Measurements from ENCODE around the gene SLC34A2.

Gene SLC34A2

DNA sequence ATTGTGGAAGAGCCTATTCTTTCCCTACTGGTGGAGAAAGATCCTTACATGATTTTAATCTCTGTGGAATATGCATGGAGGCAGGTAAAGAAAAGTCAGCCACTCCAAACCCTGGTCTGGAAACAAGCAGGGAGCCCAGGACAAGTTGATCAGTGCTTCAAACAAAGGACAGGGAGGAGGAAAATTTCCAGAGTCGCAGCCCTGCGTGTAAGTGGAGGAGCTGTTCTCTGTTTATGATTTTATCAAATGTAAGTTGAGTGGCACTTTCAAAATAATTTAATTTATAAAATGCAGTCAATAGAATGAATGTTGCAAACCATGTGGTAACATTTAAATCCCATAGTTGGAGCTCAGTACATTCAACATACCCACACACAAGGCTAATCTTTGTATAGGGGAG, 57.0 kb downstream of the SLC34A2 start:
- Histone ChIP-seq H3K27ac (ENCODE audit: low read depth, low read length) (no peak overlapping the region), H3F3A (ENCODE audit: insufficient read depth) (no peaks in the 10 kb centered on the region), H3K9me2 (replicated peaks; ENCODE audit: insufficient read depth, low read length) (no peaks in the 10 kb centered on the region), H2AFZ (ENCODE audit: low read depth, low read length, severe bottlenecking) (no peak overlapping the region), H3K79me2 (ENCODE audit: insufficient read depth, low read length) (no peaks in the 10 kb centered on the region), H3K9me3 (ENCODE audit: insufficient read depth, low read length) (no peaks in the 10 kb centered on the region), H3K9ac (ENCODE audit: low read length) (no peak overlapping the region), H3K27me3 (ENCODE audit: low read length) (no peaks in the 10 kb centered on the region), H4K20me1 (ENCODE audit: low read depth, low read length) (no peaks in the 10 kb centered on the region), H3K36me3 (ENCODE audit: low read length) (no peaks in the 10 kb centered on the region), H3K4me2 (ENCODE audit: low read depth, low read length, poor library complexity, severe bottlenecking) (no peak overlapping the region), H3K4me3 (ENCODE audit: insufficient read depth, low read length, poor library complexity, severe bottlenecking) (no peak overlapping the region)
- no peak for TF ChIP-seq EZH2phosphoT487 (conservative IDR thresholded peaks at IDR 0.05; ENCODE audit: low read length)
- no peak for TF ChIP-seq CTCF (IDR thresholded peaks at IDR 0.05; ENCODE audit: insufficient read depth, low read length, poor library complexity, severe bottlenecking)

DNA sequence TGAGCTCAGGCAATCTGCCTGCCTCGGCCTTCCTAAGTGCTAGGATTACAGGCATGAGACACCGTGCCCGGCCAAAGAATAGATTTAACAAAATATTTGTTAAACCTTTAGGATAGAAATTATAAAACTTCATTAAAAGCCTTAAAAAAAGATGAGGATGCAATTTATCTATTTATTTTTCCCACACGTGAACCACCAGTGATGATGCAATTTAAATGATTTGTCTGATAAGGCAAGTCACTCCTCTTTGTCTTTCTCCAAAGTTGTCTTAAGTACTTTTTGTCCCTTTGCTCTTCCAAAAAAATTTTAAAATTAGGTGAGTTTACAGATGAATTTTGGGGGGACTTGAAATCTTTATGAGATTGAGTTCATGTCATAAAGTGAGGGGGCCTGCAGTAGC, 58.2 kb downstream of the SLC34A2 start:
- no peak overlapping the region for H2AFZ ChIP-seq (ENCODE audit: low read depth, low read length, severe bottlenecking)
- H3K4me3 ChIP-seq (ENCODE audit: insufficient read depth, low read length, poor library complexity, severe bottlenecking), result no peak overlapping the region
- H3K27me3 ChIP-seq (ENCODE audit: low read length), result no peaks in the 10 kb centered on the region
- no peaks in the 10 kb centered on the region for H3K9me2 ChIP-seq (replicated peaks; ENCODE audit: insufficient read depth, low read length)
- H3K79me2 ChIP-seq (ENCODE audit: insufficient read depth, low read length), result no peaks in the 10 kb centered on the region
- no peak for TF ChIP-seq CTCF (IDR thresholded peaks at IDR 0.05; ENCODE audit: insufficient read depth, low read length, poor library complexity, severe bottlenecking)
- TF ChIP-seq EZH2phosphoT487 (conservative IDR thresholded peaks at IDR 0.05; ENCODE audit: low read length), result no peak
- H3K36me3 ChIP-seq (ENCODE audit: low read length), result no peaks in the 10 kb centered on the region
- no peak overlapping the region for H3K4me2 ChIP-seq (ENCODE audit: low read depth, low read length, poor library complexity, severe bottlenecking)
- no peak overlapping the region for H3K9ac ChIP-seq (ENCODE audit: low read length)
- H4K20me1 ChIP-seq (ENCODE audit: low read depth, low read length), result no peaks in the 10 kb centered on the region
- H3K27ac ChIP-seq (ENCODE audit: low read depth, low read length), result no peak overlapping the region
- no peaks in the 10 kb centered on the region for H3K9me3 ChIP-seq (ENCODE audit: insufficient read depth, low read length)
- H3F3A ChIP-seq (ENCODE audit: insufficient read depth), result no peaks in the 10 kb centered on the region

DNA sequence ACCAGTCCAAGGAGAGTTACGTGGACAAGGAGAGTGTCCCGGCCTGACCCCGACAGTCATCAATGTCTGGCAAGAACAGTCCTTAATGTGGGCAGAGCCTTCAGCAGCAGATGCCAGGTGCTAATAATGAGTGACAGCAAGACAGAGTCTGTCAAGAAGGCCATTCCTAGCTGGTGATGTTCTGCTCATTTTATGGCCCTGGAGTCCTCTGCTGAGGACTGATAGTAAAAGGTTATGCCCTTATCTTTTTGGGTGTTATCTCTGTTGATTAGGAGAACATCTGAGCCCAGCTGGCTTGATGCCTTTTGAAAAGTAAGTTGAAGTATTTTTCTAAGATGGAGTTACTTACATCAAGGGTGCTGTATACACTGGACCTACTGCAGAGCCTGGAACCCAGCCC, 67.3 kb downstream of the SLC34A2 start:
- Histone ChIP-seq H3K27me3 (ENCODE audit: low read length) (no peaks in the 10 kb centered on the region), H4K20me1 (ENCODE audit: low read depth, low read length) (no peaks in the 10 kb centered on the region), H3K36me3 (ENCODE audit: low read length) (no peaks in the 10 kb centered on the region), H3K4me2 (ENCODE audit: low read depth, low read length, poor library complexity, severe bottlenecking) (no peak overlapping the region), H2AFZ (ENCODE audit: low read depth, low read length, severe bottlenecking) (no peak overlapping the region), H3F3A (ENCODE audit: insufficient read depth) (no peaks in the 10 kb centered on the region), H3K9ac (ENCODE audit: low read length) (no peak overlapping the region), H3K4me3 (ENCODE audit: insufficient read depth, low read length, poor library complexity, severe bottlenecking) (no peak overlapping the region), H3K9me2 (replicated peaks; ENCODE audit: insufficient read depth, low read length) (no peaks in the 10 kb centered on the region), H3K27ac (ENCODE audit: low read depth, low read length) (no peak overlapping the region), H3K79me2 (ENCODE audit: insufficient read depth, low read length) (no peaks in the 10 kb centered on the region), H3K9me3 (ENCODE audit: insufficient read depth, low read length) (no peaks in the 10 kb centered on the region)
- no peak for TF ChIP-seq EZH2phosphoT487 (conservative IDR thresholded peaks at IDR 0.05; ENCODE audit: low read length)
- no peak for TF ChIP-seq CTCF (IDR thresholded peaks at IDR 0.05; ENCODE audit: insufficient read depth, low read length, poor library complexity, severe bottlenecking)

- no peak overlapping the region for H3K9ac ChIP-seq (ENCODE audit: low read length)
- no peak overlapping the region for H3K4me3 ChIP-seq (ENCODE audit: insufficient read depth, low read length, poor library complexity, severe bottlenecking)
- H3K4me2 ChIP-seq (ENCODE audit: low read depth, low read length, poor library complexity, severe bottlenecking), result no peak overlapping the region
- H3K27ac ChIP-seq (ENCODE audit: low read depth, low read length), result no peak overlapping the region
- no peaks in the 10 kb centered on the region for H3K79me2 ChIP-seq (ENCODE audit: insufficient read depth, low read length)
- H3K36me3 ChIP-seq (ENCODE audit: low read length), result no peaks in the 10 kb centered on the region
- H3K9me2 ChIP-seq (replicated peaks; ENCODE audit: insufficient read depth, low read length), result no peaks in the 10 kb centered on the region
- no peak overlapping the region for H2AFZ ChIP-seq (ENCODE audit: low read depth, low read length, severe bottlenecking)
- no peaks in the 10 kb centered on the region for H4K20me1 ChIP-seq (ENCODE audit: low read depth, low read length)
- no peaks in the 10 kb centered on the region for H3F3A ChIP-seq (ENCODE audit: insufficient read depth)
- no peaks in the 10 kb centered on the region for H3K27me3 ChIP-seq (ENCODE audit: low read length)
- TF ChIP-seq CTCF (IDR thresholded peaks at IDR 0.05; ENCODE audit: insufficient read depth, low read length, poor library complexity, severe bottlenecking) (no peak), EZH2phosphoT487 (conservative IDR thresholded peaks at IDR 0.05; ENCODE audit: low read length) (no peak)
- no peaks in the 10 kb centered on the region for H3K9me3 ChIP-seq (ENCODE audit: insufficient read depth, low read length)
Observed at GRCh38 chr4:25723409-25723808, 67.8 kb downstream of the SLC34A2 start.
